Right renal cortex interstitium (tissue), 3 donors: Measurements from ENCODE around the gene TFR2. TPM values are rescaled to one million over a fixed set of nuclear protein-coding genes. Genes with fewer than 3 reads are reported as not detected.

Experiments
- DNase-seq, 3 donors: peaks; one replicate each; pipeline ENCODE4 v3.0.0-alpha.2; 2013; ENCODE audit warnings: low read depth in 3 of 3, low spot score in 2 of 3
- polyA plus RNA-seq, 3 donors: library from polyadenylated mRNA; unstranded; fragments of 120-200 nt; gene quantifications; one replicate each; pipeline ENCODE4 v1.2.1, GENCODE V29; 2013; ENCODE audit not compliant: insufficient read length in 3 of 3

The TFR2 gene
- polyA plus RNA-seq, 3 donors, result 0.43 to 0.79 (median 0.78) TPM

- DNase-seq, result no peak
Measured at GRCh38 chr7:100655908-100656674, 14.7 kb upstream of the TFR2 start, which contains the start of gene ACTL6B. ACTL6B (minus strand) TSS chr7:100656448; CDS start chr7:100656354, 94 bp downstream.

- no peak for DNase-seq
Measured at GRCh38 chr7:100654908-100655831, 13.8 kb upstream of the TFR2 start.

- DNase-seq, result no peak
Measured at GRCh38 chr7:100649826-100650565, 8.6 kb upstream of the TFR2 start.

- no peak for DNase-seq
Measured at GRCh38 chr7:100642534-100642907, 1.2 kb upstream of the TFR2 start.

GRCh38 chr7:100641860-100642533, 645 bp upstream of the TFR2 start:
- DNase-seq, result no peak

GRCh38 chr7:100640517-100641440, 573 bp downstream of the TFR2 start:
- DNase-seq, result no peak

GRCh38 chr7:100639995-100640516, 1.3 kb downstream of the TFR2 start:
- DNase-seq, result no peak

- DNase-seq, result no peak
Measured at GRCh38 chr7:100632951-100633717, 8.2 kb downstream of the TFR2 start.

- DNase-seq, result no peak
Measured at GRCh38 chr7:100630066-100630465, 11.3 kb downstream of the TFR2 start.

- DNase-seq, result no peak
Measured at GRCh38 chr7:100629117-100629716, 12.1 kb downstream of the TFR2 start.

GRCh38 chr7:100627238-100627549, 14.2 kb downstream of the TFR2 start:
- DNase-seq, result no peak

- no peak for DNase-seq
Measured at GRCh38 chr7:100626530-100627237, 14.7 kb downstream of the TFR2 start.

GRCh38 chr7:100626055-100626454, 15.3 kb downstream of the TFR2 start:
- DNase-seq, result no peak

- no peak for DNase-seq
Measured at GRCh38 chr7:100623951-100624824, 17.2 kb downstream of the TFR2 start.

GRCh38 chr7:100621554-100621953, 19.8 kb downstream of the TFR2 start:
- no peak for DNase-seq

GRCh38 chr7:100620804-100621203, 20.5 kb downstream of the TFR2 start:
- DNase-seq, result no peak

- DNase-seq, result no peak
Measured at GRCh38 chr7:100620239-100620638, 21.1 kb downstream of the TFR2 start.
